Epithelial cell of prostate (primary cell): ENCODE measurements around the gene PPM1M.
"Not testable (repeated sequence)": the region's sequence is repeated elsewhere in the genome, so short reads cannot be mapped to it uniquely, and the experiment has no call there.

Experiments
- DNase-seq: peaks from one replicate; pipeline ENCODE4 v3.0.0-alpha.2; 2011; ENCODE audit warnings: low read depth, low spot score
- H3K27ac ChIP-seq: fragments of 450-650 bp; 2 replicates; pipeline ENCODE4 v1.5.1; 2017; ENCODE audit warnings: mild to moderate bottlenecking

PPM1M gene

GRCh38 chr3:52269776-52270175 lies 24.2 kb downstream of the PPM1M start:
- no peak overlapping the region for H3K27ac ChIP-seq
- no peak for DNase-seq

- H3K27ac ChIP-seq, result no peak overlapping the region
- DNase-seq, result no peak
Observed at GRCh38 chr3:52270252-52270754, 24.7 kb downstream of the PPM1M start.

- not testable (repeated sequence) for DNase-seq, H3K27ac ChIP-seq
Observed at GRCh38 chr3:52272172-52272571, 26.6 kb downstream of the PPM1M start.

- DNase-seq, result no peak
- H3K27ac ChIP-seq, result no peak overlapping the region
Observed at GRCh38 chr3:52272831-52273230, 27.3 kb downstream of the PPM1M start.

GRCh38 chr3:52274781-52275180 lies 29.2 kb downstream of the PPM1M start:
- H3K27ac ChIP-seq, DNase-seq: not testable (repeated sequence)

- no peak for DNase-seq
- H3K27ac ChIP-seq, result peak overlapping the region; percentile 94
Observed at GRCh38 chr3:52277071-52277964, 31.8 kb downstream of the PPM1M start.

- peak overlapping the region; percentile 94 for H3K27ac ChIP-seq
- no peak for DNase-seq
Observed at GRCh38 chr3:52277972-52278509, 32.5 kb downstream of the PPM1M start.

GRCh38 chr3:52278510-52279069 lies 33.0 kb downstream of the PPM1M start, which contains the start of gene WDR82:
TSS of gene WDR82 (minus strand) at chr3:52278649. CDS start at chr3:52278361, 288 bp downstream.
- peak within 1 kb of the TSS; percentile 94 for H3K27ac ChIP-seq
- peak; percentile 43 for DNase-seq

- H3K27ac ChIP-seq, result peak overlapping the region; percentile 94
- DNase-seq, result no peak
Observed at GRCh38 chr3:52279596-52279995, 34.0 kb downstream of the PPM1M start.

- peak overlapping the region; percentile 94 for H3K27ac ChIP-seq
- no peak for DNase-seq
Observed at GRCh38 chr3:52280050-52280461, 34.5 kb downstream of the PPM1M start.

- H3K27ac ChIP-seq, result peak overlapping the region; percentile 23
- DNase-seq, result no peak
Observed at GRCh38 chr3:52281981-52282801, 36.6 kb downstream of the PPM1M start.

GRCh38 chr3:52283306-52283705 lies 37.7 kb downstream of the PPM1M start:
- no peak for DNase-seq
- no peak overlapping the region for H3K27ac ChIP-seq

- not testable (repeated sequence) for H3K27ac ChIP-seq, DNase-seq
Observed at GRCh38 chr3:52284051-52284450, 38.5 kb downstream of the PPM1M start.

GRCh38 chr3:52286777-52287110 lies 41.2 kb downstream of the PPM1M start:
- H3K27ac ChIP-seq, result peak overlapping the region; percentile 100
- DNase-seq, result no peak

GRCh38 chr3:52288674-52289073 lies 43.1 kb downstream of the PPM1M start:
- DNase-seq, result no peak
- peak overlapping the region; percentile 100 for H3K27ac ChIP-seq

- H3K27ac ChIP-seq, result no peak overlapping the region
- no peak for DNase-seq
Observed at GRCh38 chr3:52289338-52289746, 43.8 kb downstream of the PPM1M start.

- DNase-seq, result no peak
- no peak overlapping the region for H3K27ac ChIP-seq
Observed at GRCh38 chr3:52289747-52290595, 44.4 kb downstream of the PPM1M start.

GRCh38 chr3:52290596-52291507 lies 45.3 kb downstream of the PPM1M start:
- H3K27ac ChIP-seq, result no peak overlapping the region
- no peak for DNase-seq
